GM18858 (cell line): ENCODE measurements around the gene GALNTL6.

Experiments
- ATAC-seq: cut with Tn5 transposase; IDR thresholded peaks from one replicate; pipeline ENCODE4 v1.9.1; 2021; ENCODE audit not compliant: unreplicated experiment

GALNTL6 gene

GRCh38 chr4:173044340-173044739, 1231.1 kb downstream of the GALNTL6 start:
- ATAC-seq, result no peak

- no peak for ATAC-seq
Measured at GRCh38 chr4:173045571-173045970, 1232.4 kb downstream of the GALNTL6 start.

GRCh38 chr4:173046144-173046543, 1232.9 kb downstream of the GALNTL6 start:
- ATAC-seq, result no peak

- no peak for ATAC-seq
Measured at GRCh38 chr4:173046818-173047217, 1233.6 kb downstream of the GALNTL6 start.

GRCh38 chr4:173051232-173051631, 1238.0 kb downstream of the GALNTL6 start:
- ATAC-seq, result no peak

GRCh38 chr4:173051716-173052115, 1238.5 kb downstream of the GALNTL6 start:
- no peak for ATAC-seq

- no peak for ATAC-seq
Measured at GRCh38 chr4:173052439-173052838, 1239.2 kb downstream of the GALNTL6 start.

- no peak for ATAC-seq
Measured at GRCh38 chr4:173056271-173056670, 1243.1 kb downstream of the GALNTL6 start.

GRCh38 chr4:173056710-173057109, 1243.5 kb downstream of the GALNTL6 start:
- ATAC-seq, result no peak

- ATAC-seq, result no peak
Measured at GRCh38 chr4:173057442-173057841, 1244.2 kb downstream of the GALNTL6 start.

GRCh38 chr4:173057901-173058300, 1244.7 kb downstream of the GALNTL6 start:
- ATAC-seq, result no peak

- ATAC-seq, result no peak
Measured at GRCh38 chr4:173061160-173061559, 1248.0 kb downstream of the GALNTL6 start.

- ATAC-seq, result no peak
Measured at GRCh38 chr4:173073939-173074500, 1260.8 kb downstream of the GALNTL6 start.

- no peak for ATAC-seq
Measured at GRCh38 chr4:173074501-173074946, 1261.3 kb downstream of the GALNTL6 start.

- no peak for ATAC-seq
Measured at GRCh38 chr4:173076903-173077634, 1263.9 kb downstream of the GALNTL6 start.

- ATAC-seq, result no peak
Measured at GRCh38 chr4:173088144-173088543, 1274.9 kb downstream of the GALNTL6 start.
